Stimulated activated CD4-positive, alpha-beta T cell treated with anti-CD3 and anti-CD28 coated beads, Interleukin-15, amount 100 ng/mL, for 1 hour (primary cell): Measurements from ENCODE around the gene DACH1.

ENCODE experiments used
- DNase-seq, 2 donors: peaks; one replicate each; pipeline ENCODE4 v3.0.0-alpha.2; 2020; ENCODE audit warnings: low read depth in 1 of 2, low spot score in 1 of 2

The DACH1 gene

GRCh38 chr13:71632206-71632605, 234.8 kb downstream of the DACH1 start:
- DNase-seq: no peak

GRCh38 chr13:71629167-71629566, 237.8 kb downstream of the DACH1 start:
- no peak for DNase-seq

DNA sequence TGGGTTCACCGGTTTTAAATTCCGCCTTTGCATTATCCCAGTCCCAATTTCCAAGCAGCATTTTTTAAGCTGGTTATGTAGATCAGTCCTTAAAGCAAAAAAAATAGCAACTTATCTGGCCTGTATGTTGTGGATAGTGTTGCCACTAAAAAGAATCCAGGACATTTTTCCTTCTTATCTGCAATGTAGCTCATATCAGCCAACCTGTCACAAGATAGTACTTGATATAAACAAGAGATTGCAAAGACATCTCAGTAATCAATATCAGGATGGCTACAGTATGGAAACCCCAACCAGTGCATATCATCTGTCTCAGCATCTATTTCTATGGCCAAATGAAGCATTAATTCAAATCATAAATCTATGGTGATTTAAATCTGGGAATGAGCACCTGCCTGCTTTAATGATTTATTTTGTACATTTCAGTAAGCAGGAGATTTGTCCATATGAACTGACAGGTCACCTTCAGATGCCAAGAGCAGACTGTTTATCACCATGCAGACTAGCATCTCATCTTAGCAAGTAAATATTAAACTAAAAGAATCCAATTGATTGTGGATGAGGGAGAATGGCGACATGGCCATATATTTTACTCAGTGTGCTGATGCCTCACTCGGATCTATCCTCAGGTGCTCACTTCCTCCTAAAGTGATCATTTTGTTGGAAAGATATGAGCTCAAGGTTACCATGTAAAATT, 240.4 kb downstream of the DACH1 start:
- DNase-seq: no peak

DNA sequence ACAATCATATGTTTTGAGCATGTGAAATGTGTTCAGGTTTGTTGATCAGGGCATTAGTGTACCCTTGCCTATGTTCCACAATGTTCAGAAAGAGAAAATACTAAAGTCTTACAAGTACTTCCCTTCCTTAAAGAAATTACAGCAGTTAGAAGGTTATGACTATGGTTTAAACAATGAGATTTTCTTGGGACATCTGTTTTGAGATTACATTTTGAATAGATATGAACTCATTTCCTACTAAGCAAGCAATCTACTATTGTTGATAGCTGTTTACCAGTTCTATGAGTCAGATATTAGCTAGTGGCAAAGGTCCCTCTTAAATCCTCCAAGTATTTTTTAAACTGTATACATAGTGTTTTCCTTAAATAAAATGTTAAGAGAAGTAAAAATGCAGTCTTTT, 241.3 kb downstream of the DACH1 start:
- no peak for DNase-seq

DNA sequence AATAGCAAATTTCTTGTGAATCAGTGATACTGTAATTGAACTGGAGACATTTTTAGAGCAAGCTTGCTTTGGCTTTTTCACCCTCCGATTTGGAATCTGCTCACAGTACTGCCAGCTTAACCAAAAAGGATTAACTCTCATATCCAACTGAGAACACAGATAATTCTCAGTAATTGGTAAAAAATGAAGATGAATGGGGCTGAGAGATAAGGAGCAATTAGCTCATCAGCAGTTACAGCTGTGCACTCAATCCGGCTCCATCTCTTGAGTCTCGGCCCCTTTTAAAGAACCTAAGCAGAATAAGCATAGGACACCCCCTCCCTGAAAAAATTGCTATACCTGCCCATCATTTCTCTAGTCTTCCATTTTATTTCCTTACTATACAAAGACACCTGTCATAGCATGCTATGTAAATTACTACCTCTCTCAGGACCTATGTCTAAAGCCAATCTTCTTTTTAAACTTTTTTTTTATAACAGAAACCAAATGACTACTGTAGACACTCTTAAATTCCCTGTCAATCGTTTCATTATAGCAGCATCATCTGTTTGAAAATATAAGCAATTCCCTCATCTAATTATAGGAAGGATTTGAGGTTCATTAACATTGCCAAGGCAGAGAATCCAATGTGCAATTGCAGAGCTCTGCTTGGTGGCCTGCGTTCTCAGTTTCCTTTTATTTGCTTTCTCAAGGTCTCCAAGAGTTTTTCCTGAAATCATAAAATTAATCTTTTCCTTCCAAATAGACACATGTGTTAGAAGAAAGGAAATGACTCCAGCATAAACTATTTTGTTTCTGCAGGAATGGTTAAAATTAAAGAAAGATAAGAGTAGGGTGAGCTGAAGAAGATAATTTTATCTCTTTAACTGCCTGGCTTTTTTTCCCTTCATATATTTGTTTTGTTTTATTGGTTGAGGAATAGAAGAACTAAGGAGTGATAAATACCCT, 242.1 kb downstream of the DACH1 start:
- no peak for DNase-seq

DNA sequence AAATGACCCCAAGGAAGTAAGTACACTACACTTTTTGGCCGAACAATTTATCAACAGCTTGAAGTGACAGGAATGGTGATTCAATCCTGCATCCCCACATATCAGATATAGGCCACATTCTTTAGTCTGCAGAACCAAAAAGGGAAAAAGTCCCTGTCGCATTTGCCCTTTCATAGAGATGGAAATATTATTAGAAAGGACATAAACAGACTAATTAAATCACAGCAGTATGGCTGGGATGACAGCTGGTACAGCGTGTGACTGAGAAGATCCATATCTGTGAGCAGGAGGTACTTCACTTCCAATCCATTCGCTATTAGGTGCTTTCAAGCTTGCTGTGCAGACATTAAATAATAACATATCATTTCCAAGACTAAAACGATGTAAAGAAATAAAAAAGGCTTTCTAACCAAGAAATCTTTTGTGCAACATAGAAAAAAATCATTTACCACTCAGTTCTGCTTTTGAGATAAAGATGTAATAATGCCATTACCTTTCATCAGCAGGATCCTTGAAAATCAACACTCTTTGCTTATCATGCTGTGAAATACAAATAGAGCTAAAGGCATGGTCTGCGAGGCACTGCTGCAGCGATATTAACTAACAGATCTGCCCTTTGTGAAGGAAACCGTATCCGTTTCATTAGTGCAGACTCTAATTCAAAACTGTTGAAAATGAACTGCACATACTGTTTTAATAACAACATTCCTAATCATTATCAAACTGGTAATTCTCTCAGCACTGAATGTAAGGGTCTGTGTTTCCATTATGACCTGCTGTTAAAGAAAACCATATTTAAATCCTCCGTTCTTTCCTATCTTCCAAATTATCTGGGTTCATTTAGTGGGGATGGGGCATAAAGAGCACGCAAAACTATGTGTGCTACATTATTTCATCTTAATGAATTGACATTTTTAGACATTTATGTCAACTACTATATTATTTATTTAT, 245.6 kb downstream of the DACH1 start:
- no peak for DNase-seq

- no peak for DNase-seq
These were observed 247.9 kb downstream of the DACH1 start for GRCh38 chr13:71619096-71619495.

- no peak for DNase-seq
These were observed 248.8 kb downstream of the DACH1 start for GRCh38 chr13:71618159-71618558.

GRCh38 chr13:71617265-71617664, 249.7 kb downstream of the DACH1 start:
- no peak for DNase-seq

DNA sequence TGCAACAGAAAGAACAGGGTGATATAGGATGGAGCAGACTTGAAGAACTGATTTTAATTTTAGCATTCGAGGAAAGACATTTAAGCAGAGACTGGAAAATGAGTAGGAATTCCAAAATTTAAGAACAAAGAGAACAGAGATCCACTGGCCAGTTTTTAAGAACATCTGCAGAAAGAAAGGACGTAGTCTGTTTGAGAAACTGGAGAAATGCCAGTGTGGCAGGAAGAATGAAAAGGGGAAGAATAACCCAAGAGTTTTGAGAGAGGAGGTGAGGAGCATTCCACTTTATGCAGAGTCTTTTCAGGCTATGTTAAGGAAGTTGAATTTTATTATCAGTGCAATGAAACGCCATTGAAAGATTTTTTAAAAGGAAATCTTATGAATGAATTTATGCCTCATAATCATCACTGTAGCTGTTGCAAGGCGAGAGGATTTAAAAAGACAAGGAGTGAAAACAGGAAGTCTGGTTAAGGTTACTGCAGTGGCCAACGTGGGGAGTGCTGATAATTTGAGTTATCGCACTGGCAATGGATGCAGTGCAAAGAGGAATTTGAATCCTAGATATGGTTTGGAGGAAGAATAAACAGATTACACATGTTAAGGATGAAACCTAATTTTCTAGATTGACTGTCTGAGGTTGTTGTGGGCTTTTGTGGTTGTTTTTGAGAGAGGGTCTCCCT, 253.8 kb downstream of the DACH1 start:
- no peak for DNase-seq

DNA sequence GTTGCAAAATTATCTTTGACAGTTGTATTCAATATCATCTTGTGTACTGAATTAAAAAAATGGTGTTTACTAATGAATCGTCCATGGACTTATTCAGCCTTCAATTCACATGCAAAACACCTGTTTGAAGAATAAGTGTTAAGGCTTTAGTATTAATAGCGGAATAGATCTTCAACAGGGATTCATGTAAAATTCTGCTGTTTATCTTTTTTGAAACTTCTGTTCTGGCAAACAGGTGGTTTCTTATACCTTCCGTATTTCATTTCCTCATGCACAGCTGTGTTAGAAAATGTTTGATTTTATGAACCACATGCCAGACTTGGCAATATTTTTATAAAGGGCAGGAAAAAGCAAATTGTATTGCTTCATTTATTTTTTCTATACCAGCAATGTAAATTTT, 255.7 kb downstream of the DACH1 start:
- DNase-seq: no peak

DNA sequence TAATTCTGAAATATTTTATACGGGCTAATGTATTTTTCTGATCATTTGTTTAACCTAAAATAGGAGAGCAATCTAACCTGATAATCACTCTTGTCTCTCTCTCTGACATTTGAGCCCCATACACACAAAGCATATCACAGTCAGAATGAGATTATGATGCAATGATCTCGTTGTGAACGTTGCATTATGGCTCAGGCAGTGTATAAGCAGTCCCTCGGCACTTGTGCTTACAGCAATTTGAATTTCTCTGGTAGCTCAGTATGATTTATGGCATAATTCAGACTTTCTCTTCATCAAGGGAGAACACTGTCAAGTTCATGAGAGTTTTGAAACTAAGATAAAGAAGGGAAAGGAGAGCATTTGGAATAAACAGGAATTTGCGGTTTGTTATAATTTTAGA, 256.1 kb downstream of the DACH1 start:
- no peak for DNase-seq

DNA sequence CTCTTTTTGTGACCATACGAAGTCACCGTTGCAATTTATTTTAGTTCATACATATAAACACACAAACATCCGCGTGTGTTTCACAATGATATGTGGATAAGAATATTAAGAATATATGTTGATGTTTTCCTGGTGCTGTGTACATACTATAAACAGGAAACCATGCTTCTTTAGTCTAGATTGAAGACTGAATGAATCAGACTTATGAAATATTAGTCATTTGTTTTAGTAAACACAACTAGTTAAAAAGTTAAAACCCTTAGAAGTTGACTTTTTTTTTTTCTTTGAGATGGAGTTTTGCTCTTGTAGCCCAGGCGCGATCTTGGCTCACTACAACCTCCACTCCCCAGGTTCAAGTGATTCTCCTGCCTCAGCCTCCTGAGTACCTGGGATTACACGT, 257.7 kb downstream of the DACH1 start:
- no peak for DNase-seq

GRCh38 chr13:71607575-71607974, 259.4 kb downstream of the DACH1 start:
- no peak for DNase-seq

DNA sequence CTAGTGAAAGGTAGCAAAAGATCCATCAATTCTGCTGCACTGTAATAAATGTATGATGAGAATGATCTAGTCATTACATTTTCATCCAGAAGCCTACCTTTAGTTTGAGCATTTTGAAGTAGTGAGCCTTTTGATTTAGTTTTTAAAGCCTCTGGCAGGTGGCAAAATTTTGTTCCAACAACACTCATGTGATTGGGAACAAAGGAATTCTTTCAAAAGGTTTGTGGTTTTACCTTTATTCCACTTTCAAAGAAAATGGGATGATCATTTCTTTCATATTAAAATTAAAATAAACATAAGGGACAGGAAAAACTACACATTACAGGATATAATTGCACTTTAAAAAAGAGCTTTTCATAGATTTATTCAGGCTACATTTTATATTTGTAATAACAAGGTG, 260.2 kb downstream of the DACH1 start:
- no peak for DNase-seq

DNA sequence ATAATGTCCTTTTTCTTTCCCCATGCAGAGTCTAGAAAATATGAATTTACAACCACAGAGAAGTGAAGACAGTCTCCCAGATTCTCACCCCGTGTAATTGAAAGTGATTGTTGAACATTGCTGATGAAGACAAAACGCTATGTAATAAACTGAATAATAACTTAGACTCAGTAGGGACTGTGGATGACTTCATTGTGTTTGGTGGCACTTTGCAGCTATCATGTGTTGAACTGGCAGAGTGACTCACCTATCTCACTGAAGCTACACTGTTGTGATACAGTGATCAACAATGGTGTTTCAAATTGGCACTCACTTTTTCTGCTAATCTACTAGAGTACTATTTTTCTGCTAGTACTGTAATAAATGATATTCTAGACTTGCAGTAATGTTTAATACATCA, 261.3 kb downstream of the DACH1 start:
- no peak for DNase-seq

DNA sequence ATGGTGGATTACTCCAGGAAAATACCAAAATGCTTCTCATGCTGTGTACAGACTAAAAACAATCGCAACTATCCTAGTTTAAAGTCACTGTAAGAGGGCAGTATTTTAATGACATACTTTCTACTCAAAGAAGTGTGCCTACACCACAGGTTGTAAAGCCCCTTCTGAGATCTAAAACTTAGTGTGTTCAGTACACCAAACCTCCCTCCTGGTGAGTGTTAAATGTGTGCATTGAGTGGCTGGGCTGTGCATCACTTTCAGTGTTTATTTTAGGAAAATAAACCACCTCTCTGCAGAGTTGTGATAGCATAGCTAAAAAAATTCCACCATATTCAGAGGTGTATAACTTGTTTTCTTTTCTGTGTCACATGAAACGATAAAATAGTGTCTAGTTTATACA, 263.7 kb downstream of the DACH1 start:
- DNase-seq: no peak

GRCh38 chr13:71602344-71602743, 264.7 kb downstream of the DACH1 start:
- DNase-seq: no peak

GRCh38 chr13:71597150-71597549, 269.9 kb downstream of the DACH1 start:
- no peak for DNase-seq

GRCh38 chr13:71596116-71596515, 270.9 kb downstream of the DACH1 start:
- no peak for DNase-seq

- DNase-seq: no peak
These were observed 273.4 kb downstream of the DACH1 start for GRCh38 chr13:71593566-71593965.
